ENCODE results near the gene PARD6G.
"Not testable (repeated sequence)": the region's sequence is repeated elsewhere in the genome, so short reads cannot be mapped to it uniquely, and the experiment has no call there.

PARD6G gene

GRCh38 chr18:80225685-80226084 lies 21.6 kb downstream of the PARD6G start:
- in situ Hi-C loops (cut with HindIII; ENCODE audit: low pct_ligation_motif_present, low sequenced_read_pairs): no loop called here
- Histone ChIP-seq H3K27ac (no peak overlapping the region), H3K27me3 (replicated peaks) (no peaks in the 10 kb centered on the region), H3K4me3 (ENCODE audit: low read depth, low read length) (no peak overlapping the region), H3K36me3 (replicated peaks) (no peaks in the 10 kb centered on the region)
- TF ChIP-seq, protein P1, sequence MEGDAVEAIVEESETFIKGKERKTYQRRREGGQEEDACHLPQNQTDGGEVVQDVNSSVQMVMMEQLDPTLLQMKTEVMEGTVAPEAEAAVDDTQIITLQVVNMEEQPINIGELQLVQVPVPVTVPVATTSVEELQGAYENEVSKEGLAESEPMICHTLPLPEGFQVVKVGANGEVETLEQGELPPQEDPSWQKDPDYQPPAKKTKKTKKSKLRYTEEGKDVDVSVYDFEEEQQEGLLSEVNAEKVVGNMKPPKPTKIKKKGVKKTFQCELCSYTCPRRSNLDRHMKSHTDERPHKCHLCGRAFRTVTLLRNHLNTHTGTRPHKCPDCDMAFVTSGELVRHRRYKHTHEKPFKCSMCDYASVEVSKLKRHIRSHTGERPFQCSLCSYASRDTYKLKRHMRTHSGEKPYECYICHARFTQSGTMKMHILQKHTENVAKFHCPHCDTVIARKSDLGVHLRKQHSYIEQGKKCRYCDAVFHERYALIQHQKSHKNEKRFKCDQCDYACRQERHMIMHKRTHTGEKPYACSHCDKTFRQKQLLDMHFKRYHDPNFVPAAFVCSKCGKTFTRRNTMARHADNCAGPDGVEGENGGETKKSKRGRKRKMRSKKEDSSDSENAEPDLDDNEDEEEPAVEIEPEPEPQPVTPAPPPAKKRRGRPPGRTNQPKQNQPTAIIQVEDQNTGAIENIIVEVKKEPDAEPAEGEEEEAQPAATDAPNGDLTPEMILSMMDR (IDR thresholded peaks at IDR 0.05; ENCODE audit: low read depth, low read length, missing control alignments): no peak
- no peak for DNase-seq

GRCh38 chr18:80223581-80224148 lies 23.6 kb downstream of the PARD6G start:
- TF ChIP-seq, protein P1 (IDR thresholded peaks at IDR 0.05; ENCODE audit: low read depth, low read length, missing control alignments): no peak
- H3K27ac ChIP-seq: no peak overlapping the region
- H3K27me3 ChIP-seq (replicated peaks): no peaks in the 10 kb centered on the region
- H3K4me3 ChIP-seq (ENCODE audit: low read depth, low read length): no peak overlapping the region
- no peak for DNase-seq
- in situ Hi-C loops (cut with HindIII; ENCODE audit: low pct_ligation_motif_present, low sequenced_read_pairs): no loop called here
- no peaks in the 10 kb centered on the region for H3K36me3 ChIP-seq (replicated peaks)

DNA sequence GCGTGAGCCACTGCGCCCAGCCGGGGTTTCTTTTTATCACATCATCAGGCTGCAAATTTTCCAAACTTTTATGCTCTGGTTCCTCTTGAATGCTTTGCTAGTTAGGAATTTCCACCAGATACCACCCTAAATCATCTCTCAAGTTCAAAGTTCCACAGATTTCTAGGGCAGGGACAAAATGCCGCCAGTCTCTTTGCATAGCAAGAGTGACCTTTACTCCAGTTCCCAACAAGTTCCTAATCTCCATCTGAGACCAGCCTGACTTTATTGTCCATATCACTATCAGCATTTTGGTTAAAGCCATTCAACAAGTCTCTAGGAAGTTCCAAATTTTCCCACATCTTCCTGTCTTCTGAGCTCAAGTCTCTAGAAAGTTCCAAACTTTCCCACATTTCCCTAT lies 27.8 kb downstream of the PARD6G start:
- DNase-seq; in situ Hi-C loops (cut with HindIII; ENCODE audit: low pct_ligation_motif_present, low sequenced_read_pairs); H3K4me3 ChIP-seq (ENCODE audit: low read depth, low read length); H3K27me3 ChIP-seq (replicated peaks); H3K36me3 ChIP-seq (replicated peaks); H3K27ac ChIP-seq: not testable (repeated sequence)

DNA sequence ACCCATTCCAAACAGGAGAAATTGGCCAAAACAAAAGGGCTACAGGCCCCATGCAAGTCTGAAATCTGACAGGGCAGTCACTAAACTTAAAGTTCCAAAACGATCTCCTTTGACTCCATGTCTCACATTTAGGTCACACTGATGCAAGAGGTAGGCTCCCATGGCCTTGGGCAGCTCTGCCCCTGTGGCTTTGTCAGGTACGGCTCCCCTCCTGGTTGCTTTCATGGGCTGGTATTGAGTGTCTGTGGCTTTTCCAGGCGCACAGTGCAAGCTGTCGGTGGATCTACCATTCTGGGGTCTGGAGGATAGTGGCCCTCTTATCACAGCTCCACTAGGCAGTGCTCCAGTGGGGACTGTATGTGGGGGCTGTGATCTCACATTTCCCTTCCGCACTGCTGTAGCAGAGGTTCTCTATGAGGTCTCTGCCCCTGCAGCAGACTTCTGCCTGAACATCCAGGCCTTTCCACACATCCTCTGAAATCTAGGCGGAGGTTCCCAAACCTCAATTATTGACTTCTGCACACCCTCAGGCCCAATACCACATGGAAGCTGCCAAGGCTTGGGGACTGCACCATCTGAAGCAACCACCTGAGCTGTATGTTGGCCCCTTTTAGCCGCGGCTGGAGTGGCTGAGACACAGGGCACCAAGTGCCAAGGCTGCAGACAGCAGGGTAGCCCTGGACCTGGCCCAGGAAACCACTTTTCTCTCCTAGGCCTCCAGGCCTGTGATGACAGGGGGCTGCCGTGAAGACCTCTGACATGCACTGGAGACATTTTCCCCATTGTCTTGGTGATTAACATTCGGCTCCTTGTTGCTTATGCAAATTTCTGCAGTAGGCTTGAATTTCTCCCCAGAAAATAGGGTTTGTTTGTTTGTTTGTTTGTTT lies 28.7 kb downstream of the PARD6G start:
- Histone ChIP-seq H3K4me3 (ENCODE audit: low read depth, low read length) (no peak overlapping the region), H3K27me3 (replicated peaks) (no peaks in the 10 kb centered on the region), H3K27ac (no peak overlapping the region), H3K36me3 (replicated peaks) (no peaks in the 10 kb centered on the region)
- TF ChIP-seq, protein P1 (IDR thresholded peaks at IDR 0.05; ENCODE audit: low read depth, low read length, missing control alignments): no peak
- in situ Hi-C loops (cut with HindIII; ENCODE audit: low pct_ligation_motif_present, low sequenced_read_pairs): no loop called here
- no peak for DNase-seq

GRCh38 chr18:80213182-80213581 lies 34.1 kb downstream of the PARD6G start:
- TF ChIP-seq, protein P1 (IDR thresholded peaks at IDR 0.05; ENCODE audit: low read depth, low read length, missing control alignments): no peak
- Histone ChIP-seq H3K27me3 (replicated peaks) (no peaks in the 10 kb centered on the region), H3K27ac (no peak overlapping the region), H3K4me3 (ENCODE audit: low read depth, low read length) (no peak overlapping the region), H3K36me3 (replicated peaks) (no peaks in the 10 kb centered on the region)
- DNase-seq: no peak
- in situ Hi-C loops (cut with HindIII; ENCODE audit: low pct_ligation_motif_present, low sequenced_read_pairs): no loop called here

- Histone ChIP-seq H3K4me3 (ENCODE audit: low read depth, low read length) (no peak overlapping the region), H3K27ac (no peak overlapping the region), H3K36me3 (replicated peaks) (no peaks in the 10 kb centered on the region), H3K27me3 (replicated peaks) (no peaks in the 10 kb centered on the region)
- TF ChIP-seq, protein P1 (IDR thresholded peaks at IDR 0.05; ENCODE audit: low read depth, low read length, missing control alignments): no peak
- in situ Hi-C loops (cut with HindIII; ENCODE audit: low pct_ligation_motif_present, low sequenced_read_pairs): no loop called here
- no peak for DNase-seq
Observed at GRCh38 chr18:80210312-80211083, 36.8 kb downstream of the PARD6G start.

Data from brain microvascular endothelial cell (primary cell).